ENCODE data around the gene APBA2.

DNA sequence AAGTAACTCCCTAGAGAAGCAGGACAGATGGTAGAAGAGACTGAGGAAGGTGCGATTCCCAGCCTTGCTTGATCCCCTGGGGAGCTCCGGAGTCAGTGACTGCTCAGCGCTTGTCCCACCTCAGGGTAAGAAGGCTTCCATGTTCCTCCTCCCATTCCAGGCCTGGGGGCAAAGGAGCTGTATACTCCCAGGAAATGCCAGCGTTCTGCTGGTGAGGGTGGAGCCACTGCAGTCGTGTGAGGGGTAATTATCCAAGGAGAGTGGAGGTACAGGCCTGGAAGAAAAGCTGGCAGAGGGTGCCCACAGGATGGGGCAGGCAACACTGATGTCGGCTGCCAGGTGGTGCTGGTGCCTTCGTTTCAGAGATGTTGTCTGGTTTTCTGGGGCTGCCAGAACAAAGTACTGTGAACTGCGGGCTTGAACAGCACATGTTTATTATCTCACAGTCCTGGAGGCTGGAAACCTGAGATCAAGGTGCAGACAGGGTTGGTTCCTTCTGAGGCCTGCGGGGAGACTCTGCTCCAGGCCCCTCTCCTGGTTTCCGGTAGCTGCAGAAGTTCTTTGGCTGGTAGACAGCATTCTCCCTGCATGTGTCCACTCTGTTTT is 12.1 kb upstream of the APBA2 start:
- TF ChIP-seq, protein P1, sequence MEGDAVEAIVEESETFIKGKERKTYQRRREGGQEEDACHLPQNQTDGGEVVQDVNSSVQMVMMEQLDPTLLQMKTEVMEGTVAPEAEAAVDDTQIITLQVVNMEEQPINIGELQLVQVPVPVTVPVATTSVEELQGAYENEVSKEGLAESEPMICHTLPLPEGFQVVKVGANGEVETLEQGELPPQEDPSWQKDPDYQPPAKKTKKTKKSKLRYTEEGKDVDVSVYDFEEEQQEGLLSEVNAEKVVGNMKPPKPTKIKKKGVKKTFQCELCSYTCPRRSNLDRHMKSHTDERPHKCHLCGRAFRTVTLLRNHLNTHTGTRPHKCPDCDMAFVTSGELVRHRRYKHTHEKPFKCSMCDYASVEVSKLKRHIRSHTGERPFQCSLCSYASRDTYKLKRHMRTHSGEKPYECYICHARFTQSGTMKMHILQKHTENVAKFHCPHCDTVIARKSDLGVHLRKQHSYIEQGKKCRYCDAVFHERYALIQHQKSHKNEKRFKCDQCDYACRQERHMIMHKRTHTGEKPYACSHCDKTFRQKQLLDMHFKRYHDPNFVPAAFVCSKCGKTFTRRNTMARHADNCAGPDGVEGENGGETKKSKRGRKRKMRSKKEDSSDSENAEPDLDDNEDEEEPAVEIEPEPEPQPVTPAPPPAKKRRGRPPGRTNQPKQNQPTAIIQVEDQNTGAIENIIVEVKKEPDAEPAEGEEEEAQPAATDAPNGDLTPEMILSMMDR (optimal IDR thresholded peaks at IDR 0.05 in 1 of 3, IDR thresholded peaks at IDR 0.05 in 1 of 3, conservative IDR thresholded peaks at IDR 0.05 in 1 of 3; ENCODE audit: extremely low read depth in 1 of 3, insufficient read depth in 2 of 3, low read length in 3 of 3), result peak in 1 of 3 experiments; percentile 39
- no peak for TF ChIP-seq EZH2 (IDR thresholded peaks at IDR 0.05; ENCODE audit: low read length)
